ENCODE results near the gene AGAP1. TPM values are rescaled to one million over a fixed set of nuclear protein-coding genes. Genes with fewer than 3 reads are reported as not detected.

Gene AGAP1
- total and polyA plus RNA-seq, 2 donors (not counting 3 experiments of a cell fraction or from before 2014, with no cell fraction given), result 10.2 to 20.9 TPM

GRCh38 chr2:235458839-235459273 is 35.0 kb upstream of the AGAP1 start:
- ChIA-PET CTCF (interaction anchor here (1.8 kb wide), 1 partner anchor 135 kb away, joined by 4 read pairs; no protein-coding TSS in a partner anchor), POLR2A (no interaction called here)
- H3K4me2 ChIP-seq (ENCODE audit: insufficient read depth, low read length), result no peak overlapping the region
- FAIRE-seq, result no peak
- H3K9ac ChIP-seq (replicated peaks; ENCODE audit: extremely low read depth, insufficient read depth, low read length), result no peak overlapping the region
- no peak overlapping the region for H3K4me3 ChIP-seq (replicated peaks in 1 of 3; ENCODE audit: insufficient read depth in 1 of 3, low read depth in 1 of 3, low read length in 3 of 3)
- H3K27me3 ChIP-seq (ENCODE audit: control insufficient read depth in 2 of 2, insufficient read depth in 2 of 2, low read length in 2 of 2), result no peaks in the 10 kb centered on the region
- H4K20me1 ChIP-seq (replicated peaks; ENCODE audit: control insufficient read depth, extremely low read depth, insufficient read depth, low read length), result no peaks in the 10 kb centered on the region
- no peaks in the 10 kb centered on the region for H3K9me3 ChIP-seq (replicated peaks; ENCODE audit: control insufficient read depth, insufficient read depth, low read length)
- intact Hi-C loops (cut with micrococcal nuclease), result no loop called here
- H3K4me1 ChIP-seq (ENCODE audit: control insufficient read depth, extremely low read depth, insufficient read depth, low read length), result no peaks in the 10 kb centered on the region
- no peaks in the 10 kb centered on the region for H3K9me1 ChIP-seq (replicated peaks; ENCODE audit: control insufficient read depth, extremely low read depth, insufficient read depth, low read length)
- dilution Hi-C loops (cut with MboI; ENCODE audit: extremely low pct_ligation_motif_present, low sequenced_read_pairs), result no loop called here
- H3K79me2 ChIP-seq (ENCODE audit: control insufficient read depth, insufficient read depth, low read length), result no peaks in the 10 kb centered on the region
- DNase-seq (ENCODE audit: low read depth, low spot score), result no peak
- H3K36me3 ChIP-seq (ENCODE audit: control insufficient read depth in 2 of 2, extremely low read depth in 1 of 2, insufficient read depth in 2 of 2, low read length in 2 of 2), result no peaks in the 10 kb centered on the region
- TF ChIP-seq JUN (IDR thresholded peaks at IDR 0.05; ENCODE audit: borderline replicate concordance, insufficient read depth, insufficient read length, low read depth), result no peak
- TF ChIP-seq FOS (IDR thresholded peaks at IDR 0.05; ENCODE audit: borderline replicate concordance, insufficient read depth, low read length), result no peak
- no peak for TF ChIP-seq EZH2 (IDR thresholded peaks at IDR 0.05; ENCODE audit: borderline replicate concordance, low read depth, low read length, severe bottlenecking)
- TF ChIP-seq POLR2A (IDR thresholded peaks at IDR 0.05; ENCODE audit: low read depth, low read length), result no peak
- TF ChIP-seq MYC (IDR thresholded peaks at IDR 0.05; ENCODE audit: low read depth, low read length), result no peak
- TF ChIP-seq CTCF (IDR thresholded peaks at IDR 0.05; ENCODE audit: extremely low read depth in 1 of 2, insufficient read depth in 1 of 2, low read depth in 1 of 2, low read length in 2 of 2), result no peak
- BruUV-seq (replicated peaks), result no TSS peak
- no peak overlapping the region for H3K27ac ChIP-seq (ENCODE audit: insufficient read depth, low read depth, low read length)
- H2AFZ ChIP-seq (ENCODE audit: low read depth, low read length), result no peak overlapping the region

GRCh38 chr2:235460548-235461047 is 33.2 kb upstream of the AGAP1 start:
- Histone ChIP-seq H3K27ac (ENCODE audit: insufficient read depth, low read depth, low read length) (no peak overlapping the region), H3K27me3 (ENCODE audit: control insufficient read depth in 2 of 2, insufficient read depth in 2 of 2, low read length in 2 of 2) (no peaks in the 10 kb centered on the region), H3K4me2 (ENCODE audit: insufficient read depth, low read length) (no peak overlapping the region), H2AFZ (ENCODE audit: low read depth, low read length) (no peak overlapping the region), H3K4me1 (ENCODE audit: control insufficient read depth, extremely low read depth, insufficient read depth, low read length) (no peaks in the 10 kb centered on the region), H4K20me1 (replicated peaks; ENCODE audit: control insufficient read depth, extremely low read depth, insufficient read depth, low read length) (no peaks in the 10 kb centered on the region), H3K79me2 (ENCODE audit: control insufficient read depth, insufficient read depth, low read length) (no peaks in the 10 kb centered on the region), H3K9ac (replicated peaks; ENCODE audit: extremely low read depth, insufficient read depth, low read length) (no peak overlapping the region), H3K36me3 (ENCODE audit: control insufficient read depth in 2 of 2, extremely low read depth in 1 of 2, insufficient read depth in 2 of 2, low read length in 2 of 2) (no peaks in the 10 kb centered on the region), H3K9me3 (replicated peaks; ENCODE audit: control insufficient read depth, insufficient read depth, low read length) (no peaks in the 10 kb centered on the region), H3K4me3 (replicated peaks in 1 of 3; ENCODE audit: insufficient read depth in 1 of 3, low read depth in 1 of 3, low read length in 3 of 3) (no peak overlapping the region), H3K9me1 (replicated peaks; ENCODE audit: control insufficient read depth, extremely low read depth, insufficient read depth, low read length) (no peaks in the 10 kb centered on the region)
- dilution Hi-C loops (cut with MboI; ENCODE audit: extremely low pct_ligation_motif_present, low sequenced_read_pairs), result no loop called here
- POLR2A ChIA-PET, result no interaction called here
- DNase-seq (ENCODE audit: low read depth, low spot score), result no peak
- FAIRE-seq, result no peak
- BruUV-seq (replicated peaks), result no TSS peak
- TF ChIP-seq EZH2 (IDR thresholded peaks at IDR 0.05; ENCODE audit: borderline replicate concordance, low read depth, low read length, severe bottlenecking) (no peak), POLR2A (IDR thresholded peaks at IDR 0.05; ENCODE audit: low read depth, low read length) (no peak), MYC (IDR thresholded peaks at IDR 0.05; ENCODE audit: low read depth, low read length) (no peak)
- CTCF ChIA-PET, result interaction anchor here (1.7 to 2.6 kb wide), 2 partner anchors 91 to 133 kb away, joined by 4 to 9 read pairs; no protein-coding TSS in a partner anchor
- intact Hi-C loops (cut with micrococcal nuclease), result no loop called here

All from endothelial cell of umbilical vein (primary cell).